D721Med (cell line): ENCODE data around the gene STRA6.

ENCODE experiments used
- DNase-seq: peaks from one replicate; pipeline ENCODE4 v3.0.0; 2011; ENCODE audit warnings: low spot score; ENCODE audit not compliant: insufficient read length
- FAIRE-seq: peaks from 2 replicates; lab custom pipeline; 2011; peaks lifted over from hg19 to GRCh38; lab: Jason Lieb, UNC
- CTCF ChIP-seq: IDR thresholded peaks from 2 replicates; pipeline ENCODE4 v1.5.1; 2012; ENCODE audit warnings: mild to moderate bottlenecking, control low read depth; ENCODE audit not compliant: insufficient read depth; ENCODE audit errors: missing control alignments

The STRA6 gene

GRCh38 chr15:74175271-74176191 lies 27.1 kb downstream of the STRA6 start:
- no peak for FAIRE-seq
- no peak for DNase-seq
- no peak for TF ChIP-seq CTCF

GRCh38 chr15:74174958-74175253 lies 27.7 kb downstream of the STRA6 start:
- no peak for TF ChIP-seq CTCF
- FAIRE-seq (no peak), DNase-seq (no peak)

- TF ChIP-seq CTCF, result no peak
- no peak for DNase-seq
- FAIRE-seq, result no peak
These were observed 28.2 kb downstream of the STRA6 start for GRCh38 chr15:74174219-74174957.

GRCh38 chr15:74173380-74174218 lies 29.0 kb downstream of the STRA6 start, which contains the start of gene ISLR:
TSS of gene ISLR (plus strand) at chr15:74173710. CDS start at chr15:74174859, 1,149 bp downstream.
- no peak for FAIRE-seq
- no peak for DNase-seq
- TF ChIP-seq CTCF, result no peak

GRCh38 chr15:74172701-74173379 lies 29.7 kb downstream of the STRA6 start:
- TF ChIP-seq CTCF, result no peak
- no peak for DNase-seq
- no peak for FAIRE-seq

GRCh38 chr15:74171965-74172541 lies 30.5 kb downstream of the STRA6 start:
- DNase-seq (no peak), FAIRE-seq (no peak)
- no peak for TF ChIP-seq CTCF
